IMR-90 (cell line): ENCODE measurements around the gene LRG1. TPM values are rescaled to one million over a fixed set of nuclear protein-coding genes. Genes with fewer than 3 reads are reported as not detected.
A peak's percentile ranks its signal among the peaks of the same experiment; 100 is the strongest.

ENCODE experiments used
- ATAC-seq: fragments of 200-7000 bp; cut with Tn5 transposase; 2 replicates; pipeline ENCODE4 v1.9.1; 2020; ENCODE audit warnings: low read depth, mild to moderate bottlenecking, moderate library complexity
- BruUV-seq: library from RNA; stranded (reverse); fragments of 400-500 nt; replicated peaks from 2 replicates; lab custom pipeline; 2021; lab: Mats Ljungman, UMichigan
- CTCF ChIA-PET: fragments of 300-600 bp; formaldehyde crosslinking; extraction: SDS; loops from one replicate; lab custom pipeline; 2021; ENCODE audit warnings: antibody characterized with exemption; lab: Yijun Ruan, JAX
- POLR2A ChIA-PET: fragments of 300-600 bp; sonication (Branson Sonifier 250); formaldehyde crosslinking; loops from one replicate; lab custom pipeline; 2022; ENCODE audit warnings: antibody characterized with exemption; ENCODE audit not compliant: unreplicated experiment; lab: Charles Lee
- DNase-seq: peaks from one replicate; pipeline ENCODE4 v3.0.0; 2013
- H2AFZ ChIP-seq: replicated peaks from 2 replicates; pipeline ENCODE3; 2013; ENCODE audit warnings: low read length, mild to moderate bottlenecking; ENCODE audit not compliant: poor library complexity
- H2AK5ac ChIP-seq: 2 replicates; pipeline ENCODE4 v1.6.1; 2013; ENCODE audit warnings: low read depth, low read length, inconsistent platforms
- H2AK9ac ChIP-seq: replicated peaks from 2 replicates; pipeline ENCODE3; 2013; ENCODE audit warnings: mild to moderate bottlenecking, low read depth, low read length, moderate library complexity; ENCODE audit not compliant: poor library complexity
- H2BK120ac ChIP-seq: 2 replicates; pipeline ENCODE4 v1.6.1; 2013; ENCODE audit warnings: low read depth, low read length, inconsistent platforms
- H2BK15ac ChIP-seq: 3 replicates; pipeline ENCODE4 v1.6.1; 2013; ENCODE audit warnings: low read depth, low read length, inconsistent platforms
- H2BK20ac ChIP-seq: 2 replicates; pipeline ENCODE4 v1.6.1; 2013; ENCODE audit warnings: low read depth, mild to moderate bottlenecking, inconsistent platforms, low read length, moderate library complexity
- H2BK5ac ChIP-seq: 2 replicates; pipeline ENCODE4 v1.6.1; 2013; ENCODE audit warnings: mild to moderate bottlenecking, low read depth, low read length, inconsistent platforms; ENCODE audit not compliant: poor library complexity, severe bottlenecking
- H3K14ac ChIP-seq: replicated peaks from 2 replicates; pipeline ENCODE4 v1.6.1; 2013; ENCODE audit warnings: low read depth, low read length, inconsistent platforms
- H3K18ac ChIP-seq: 2 replicates; pipeline ENCODE4 v1.6.1; 2013; ENCODE audit warnings: low read depth, low read length, control low read depth
- H3K23ac ChIP-seq: 2 replicates; pipeline ENCODE4 v1.6.1; 2013; ENCODE audit warnings: low read depth, low read length, inconsistent platforms
- H3K27ac ChIP-seq: 2 replicates; pipeline ENCODE4 v1.5.1; 2013; ENCODE audit warnings: mild to moderate bottlenecking, control low read depth, low read length; ENCODE audit not compliant: insufficient read depth
- H3K27me3 ChIP-seq: 2 replicates; pipeline ENCODE4 v1.6.1; 2013; ENCODE audit warnings: low read length; ENCODE audit not compliant: control insufficient read depth, insufficient read depth
- H3K36me3 ChIP-seq: 2 replicates; pipeline ENCODE4 v1.6.1; 2013; ENCODE audit warnings: low read length, mixed read lengths; ENCODE audit not compliant: control insufficient read depth, insufficient read depth
- H3K4ac ChIP-seq: 2 replicates; pipeline ENCODE4 v1.6.1; 2013; ENCODE audit warnings: low read depth, low read length, inconsistent platforms
- H3K4me1 ChIP-seq: 2 replicates; pipeline ENCODE4 v1.6.1; 2013; ENCODE audit warnings: low read length, mixed read lengths; ENCODE audit not compliant: control insufficient read depth, insufficient read depth
- H3K4me2 ChIP-seq: 2 replicates; pipeline ENCODE4 v1.6.1; 2013; ENCODE audit warnings: low read depth, mild to moderate bottlenecking, control low read depth, low read length, moderate library complexity
- H3K4me3 ChIP-seq: 2 replicates; pipeline ENCODE4 v1.5.1; 2013; ENCODE audit warnings: low read depth, mild to moderate bottlenecking, control low read depth, low read length, moderate library complexity; ENCODE audit not compliant: insufficient read depth
- H3K56ac ChIP-seq: 2 replicates; pipeline ENCODE4 v1.6.1; 2013; ENCODE audit warnings: low read length, inconsistent platforms; ENCODE audit not compliant: insufficient read depth; ENCODE audit errors: extremely low read depth
- H3K79me1 ChIP-seq, 2 experiments: 2 replicates each; pipeline ENCODE4 v1.6.1; 2013; ENCODE audit warnings: low read length in 2 of 2, inconsistent platforms in 1 of 2, low read depth in 1 of 2
- H3K9ac ChIP-seq: 2 replicates; pipeline ENCODE4 v1.6.1; 2013; ENCODE audit warnings: low read depth, low read length, control low read depth
- H3K9me1 ChIP-seq: 2 replicates; pipeline ENCODE4 v1.6.1; 2013; ENCODE audit warnings: low read length, inconsistent platforms; ENCODE audit not compliant: insufficient read depth
- H3K9me3 ChIP-seq: 2 replicates; pipeline ENCODE4 v1.6.1; 2013; ENCODE audit warnings: low read length; ENCODE audit not compliant: control insufficient read depth, insufficient read depth
- H4K20me1 ChIP-seq: 2 replicates; pipeline ENCODE4 v1.6.1; 2013; ENCODE audit warnings: low read length, inconsistent platforms; ENCODE audit not compliant: insufficient read depth
- H4K5ac ChIP-seq: 2 replicates; pipeline ENCODE4 v1.6.1; 2013; ENCODE audit warnings: mild to moderate bottlenecking, low read depth, low read length, control low read depth
- H4K8ac ChIP-seq, 2 experiments: 2 replicates each; pipeline ENCODE4 v1.6.1; 2013; ENCODE audit warnings: low read depth in 2 of 2, low read length in 2 of 2, control low read depth in 1 of 2, inconsistent platforms in 1 of 2
- H4K91ac ChIP-seq: 2 replicates; pipeline ENCODE4 v1.6.1; 2013; ENCODE audit warnings: low read depth, low read length, inconsistent platforms; ENCODE audit not compliant: insufficient read depth
- BHLHE40 ChIP-seq: fragments of 150-350 bp; IDR thresholded peaks from 2 replicates; pipeline ENCODE4 v1.6.1; 2016; ENCODE audit warnings: mild to moderate bottlenecking, low read depth, low read length
- CEBPB ChIP-seq: IDR thresholded peaks from 2 replicates; pipeline ENCODE4 v1.6.1; 2012; ENCODE audit warnings: low read depth, low read length, improper control_type of control experiment
- CHD1 ChIP-seq: IDR thresholded peaks from 2 replicates; pipeline ENCODE4 v1.6.1; 2012; ENCODE audit warnings: low read depth, low read length, improper control_type of control experiment
- ELK1 ChIP-seq: fragments of 150-350 bp; IDR thresholded peaks from 2 replicates; pipeline ENCODE4 v1.6.1; 2016; ENCODE audit warnings: low read depth, mild to moderate bottlenecking, low read length, moderate library complexity, borderline replicate concordance
- FOS ChIP-seq: fragments of 150-350 bp; IDR thresholded peaks from 2 replicates; pipeline ENCODE4 v1.6.1; 2016; ENCODE audit warnings: low read depth, low read length
- MAFK ChIP-seq: IDR thresholded peaks from 2 replicates; pipeline ENCODE4 v1.6.1; 2012; ENCODE audit warnings: low read depth, low read length, improper control_type of control experiment
- MAZ ChIP-seq: IDR thresholded peaks from 2 replicates; pipeline ENCODE4 v1.6.1; 2012; ENCODE audit warnings: low read depth, mild to moderate bottlenecking, low read length, improper control_type of control experiment, moderate library complexity, borderline replicate concordance
- MXI1 ChIP-seq: IDR thresholded peaks from 2 replicates; pipeline ENCODE4 v1.6.1; 2012; ENCODE audit warnings: low read depth, mild to moderate bottlenecking, low read length, moderate library complexity, borderline replicate concordance
- NFE2L2 ChIP-seq: fragments of 150-350 bp; IDR thresholded peaks from 2 replicates; pipeline ENCODE4 v1.6.1; 2016; ENCODE audit warnings: low read depth, mild to moderate bottlenecking, low read length
- POLR2A ChIP-seq: IDR thresholded peaks from 2 replicates; pipeline ENCODE4 v1.6.1; 2012; ENCODE audit warnings: mild to moderate bottlenecking, low read depth, low read length
- RAD21 ChIP-seq: IDR thresholded peaks from 2 replicates; pipeline ENCODE4 v1.6.1; 2012; ENCODE audit warnings: low read length, improper control_type of control experiment
- RCOR1 ChIP-seq: IDR thresholded peaks from 2 replicates; pipeline ENCODE4 v1.6.1; 2012; ENCODE audit warnings: mild to moderate bottlenecking, low read length, improper control_type of control experiment; ENCODE audit not compliant: insufficient replicate concordance
- RFX5 ChIP-seq: IDR thresholded peaks from 2 replicates; pipeline ENCODE4 v1.8.0; 2012; ENCODE audit warnings: low read depth, mild to moderate bottlenecking, low read length, moderate library complexity
- SMC3 ChIP-seq: fragments of 150-350 bp; IDR thresholded peaks from 2 replicates; pipeline ENCODE4 v1.6.1; 2016; ENCODE audit warnings: low read depth, mild to moderate bottlenecking, antibody characterized with exemption, low read length, moderate library complexity
- WGBS, 2 experiments: methylation state at CpG; one replicate each; pipeline versions ENCODE4 v1.1.5 to v1.1.7; 2013; ENCODE audit warnings: missing lambda C conversion rate in 2 of 2; ENCODE audit not compliant: insufficient read length in 1 of 2; ENCODE audit errors: extremely low coverage in 2 of 2; 5-methylcytosine and 5-hydroxymethylcytosine counted together
- dilution Hi-C: fragments of 300-500 bp; cut with HindIII; formaldehyde crosslinking; loops from one replicate; pipeline ENCODE4 v1.14.3; 2018; ENCODE audit warnings: low sequenced_read_pairs; ENCODE audit not compliant: unreplicated experiment
- in situ Hi-C: fragments of 300-500 bp; cut with MboI; formaldehyde crosslinking; loops from 3 replicates; pipeline ENCODE4 v1.14.3; 2019; ENCODE audit warnings: low sequenced_read_pairs, inconsistent platforms, mixed read lengths
- intact Hi-C: fragments of 100-400 bp; cut with micrococcal nuclease; formaldehyde crosslinking; loops from 2 replicates; pipeline ENCODE4 v1.10.0; 2022
- polyA plus RNA-seq, 3 experiments: library from polyadenylated mRNA; depleted of rRNA; stranded (reverse); fragments of >200 nt; gene quantifications; 2 replicates each; pipeline ENCODE4 v1.2.3, GENCODE V29; 2012; ENCODE audit warnings: low replicate concordance in 1 of 3
- total RNA-seq: library from RNA; depleted of rRNA; stranded (reverse); fragments of >200 nt; gene quantifications from 2 replicates; pipeline ENCODE4 v1.2.3, GENCODE V29; 2012
- TF ChIP-seq, protein P1 (sequence below): fragments of 150-350 bp; IDR thresholded peaks from 2 replicates; pipeline ENCODE4 v1.6.1; 2017; ENCODE audit warnings: mild to moderate bottlenecking, antibody characterized with exemption, low read length, low read depth
- TF ChIP-seq, protein P2 (sequence below): conservative IDR thresholded peaks from 2 replicates; pipeline ENCODE4 v1.5.1; 2012; ENCODE audit warnings: mild to moderate bottlenecking, low read depth, low read length, improper control_type of control experiment

Gene LRG1
- total and polyA plus RNA-seq, 2 of the 4 experiments (the other 2 are of a cell fraction) = not detected

DNA sequence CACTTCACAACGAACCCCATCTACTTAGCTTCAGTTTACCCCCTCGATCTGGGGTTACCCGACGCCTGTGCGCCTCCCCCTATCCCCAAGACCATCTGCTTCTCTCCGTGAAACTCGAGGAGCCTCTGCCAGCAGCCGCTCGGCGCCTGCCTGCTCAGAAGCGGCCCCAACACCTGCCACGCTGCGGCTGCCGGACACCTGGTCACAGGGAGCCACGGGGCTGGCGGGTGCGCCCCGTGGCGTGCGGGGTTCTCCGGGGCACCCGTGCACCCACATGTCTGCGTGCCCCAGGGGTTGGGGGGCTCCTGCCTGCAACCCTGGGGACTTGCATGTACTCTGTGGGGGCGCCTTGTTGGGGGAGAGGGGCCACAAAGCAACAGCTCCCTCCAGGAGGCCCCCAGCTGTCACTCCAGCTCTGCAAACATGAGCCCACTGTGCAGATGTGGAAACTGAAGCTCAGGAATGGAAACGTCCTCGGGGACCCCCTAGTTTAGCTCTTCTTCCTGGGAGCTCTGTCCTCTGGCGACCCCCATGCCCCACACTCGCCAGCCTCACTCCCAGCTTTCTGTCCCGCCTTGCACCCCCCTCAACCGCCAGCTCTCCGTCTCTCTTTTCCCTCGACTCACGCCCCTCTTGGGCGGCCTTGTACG is 26.7 kb upstream of the LRG1 start:
- no peaks in the 10 kb centered on the region for H3K9me3 ChIP-seq
- H3K4ac ChIP-seq = no peak overlapping the region
- H4K91ac ChIP-seq = no peak overlapping the region
- no peaks in the 10 kb centered on the region for H3K79me1 ChIP-seq
- dilution Hi-C loops = no loop called here
- no peaks in the 10 kb centered on the region for H3K4me1 ChIP-seq
- DNase-seq (no peak), ATAC-seq (no peak)
- BruUV-seq = no TSS peak
- 81% methylated on average over 17 of the region's 35 CpGs; no CpG with 5 or more reads in 1 of the 2 experiments for WGBS, 2 experiments
- no peak overlapping the region for H3K9ac ChIP-seq
- intact Hi-C loops = no loop called here
- TF ChIP-seq POLR2A (no peak), RAD21 (no peak), MAZ (no peak), MXI1 (no peak), MAFK (no peak), NFE2L2 (no peak), BHLHE40 (no peak), ELK1 (no peak), RCOR1 (no peak), RFX5 (no peak), FOS (no peak), CHD1 (no peak), CEBPB (no peak), SMC3 (no peak)
- TF ChIP-seq, protein P1, sequence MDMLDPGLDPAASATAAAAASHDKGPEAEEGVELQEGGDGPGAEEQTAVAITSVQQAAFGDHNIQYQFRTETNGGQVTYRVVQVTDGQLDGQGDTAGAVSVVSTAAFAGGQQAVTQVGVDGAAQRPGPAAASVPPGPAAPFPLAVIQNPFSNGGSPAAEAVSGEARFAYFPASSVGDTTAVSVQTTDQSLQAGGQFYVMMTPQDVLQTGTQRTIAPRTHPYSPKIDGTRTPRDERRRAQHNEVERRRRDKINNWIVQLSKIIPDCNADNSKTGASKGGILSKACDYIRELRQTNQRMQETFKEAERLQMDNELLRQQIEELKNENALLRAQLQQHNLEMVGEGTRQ = no peak
- TF ChIP-seq, protein P2, sequence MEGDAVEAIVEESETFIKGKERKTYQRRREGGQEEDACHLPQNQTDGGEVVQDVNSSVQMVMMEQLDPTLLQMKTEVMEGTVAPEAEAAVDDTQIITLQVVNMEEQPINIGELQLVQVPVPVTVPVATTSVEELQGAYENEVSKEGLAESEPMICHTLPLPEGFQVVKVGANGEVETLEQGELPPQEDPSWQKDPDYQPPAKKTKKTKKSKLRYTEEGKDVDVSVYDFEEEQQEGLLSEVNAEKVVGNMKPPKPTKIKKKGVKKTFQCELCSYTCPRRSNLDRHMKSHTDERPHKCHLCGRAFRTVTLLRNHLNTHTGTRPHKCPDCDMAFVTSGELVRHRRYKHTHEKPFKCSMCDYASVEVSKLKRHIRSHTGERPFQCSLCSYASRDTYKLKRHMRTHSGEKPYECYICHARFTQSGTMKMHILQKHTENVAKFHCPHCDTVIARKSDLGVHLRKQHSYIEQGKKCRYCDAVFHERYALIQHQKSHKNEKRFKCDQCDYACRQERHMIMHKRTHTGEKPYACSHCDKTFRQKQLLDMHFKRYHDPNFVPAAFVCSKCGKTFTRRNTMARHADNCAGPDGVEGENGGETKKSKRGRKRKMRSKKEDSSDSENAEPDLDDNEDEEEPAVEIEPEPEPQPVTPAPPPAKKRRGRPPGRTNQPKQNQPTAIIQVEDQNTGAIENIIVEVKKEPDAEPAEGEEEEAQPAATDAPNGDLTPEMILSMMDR = no peak
- H2AFZ ChIP-seq = peak overlapping the region; percentile 43
- H2BK5ac ChIP-seq = no peak overlapping the region
- CTCF ChIA-PET = interaction anchor here (0.6 to 1.1 kb wide), 3 partner anchors 13 to 69 kb away, joined by 3 to 5 read pairs (median 3); no protein-coding TSS in a partner anchor
- no peak overlapping the region for H3K4me2 ChIP-seq
- in situ Hi-C loops = no loop called here
- no peak overlapping the region for H3K27ac ChIP-seq
- no peaks in the 10 kb centered on the region for H3K27me3 ChIP-seq
- no peak overlapping the region for H4K8ac ChIP-seq
- no peak overlapping the region for H3K4me3 ChIP-seq
- no peak overlapping the region for H3K23ac ChIP-seq
- H2AK5ac ChIP-seq = no peak overlapping the region
- no peak overlapping the region for H2BK120ac ChIP-seq
- no peaks in the 10 kb centered on the region for H4K20me1 ChIP-seq
- H2BK20ac ChIP-seq = no peak overlapping the region
- no peak overlapping the region for H3K14ac ChIP-seq
- no peak overlapping the region for H3K56ac ChIP-seq
- no peak overlapping the region for H4K5ac ChIP-seq
- H2AK9ac ChIP-seq = no peak overlapping the region
- H3K9me1 ChIP-seq = no peaks in the 10 kb centered on the region
- POLR2A ChIA-PET = interaction anchor here (0.6 kb wide), 1 partner anchor 60 kb away, joined by 7 read pairs; no protein-coding TSS in a partner anchor
- no peaks in the 10 kb centered on the region for H3K36me3 ChIP-seq
- no peak overlapping the region for H3K18ac ChIP-seq
- H2BK15ac ChIP-seq = no peak overlapping the region
